ENCODE data around the gene CHAD. TPM values are rescaled to one million over a fixed set of nuclear protein-coding genes. Genes with fewer than 3 reads are reported as not detected.

CHAD gene
- total RNA-seq, 1 experiment from 2014 or later: not detected

GRCh38 chr17:50467114-50467854, 1.4 kb downstream of the CHAD start:
- intact Hi-C loops (cut with micrococcal nuclease): no loop called here
- H3K4me3 Mint-ChIP-seq (ENCODE audit: unreplicated experiment): no peak overlapping the region
- POLR2A ChIA-PET: interaction anchor here (0.6 to 1.3 kb wide), 3 partner anchors 12 to 100 kb away, joined by 3 to 6 read pairs (median 4); no protein-coding TSS in a partner anchor
- H3K27ac Mint-ChIP-seq (ENCODE audit: low read depth, unreplicated experiment): no peak overlapping the region
- peaks cover 12% of the 10 kb centered on the region for H3K36me3 Mint-ChIP-seq (ENCODE audit: insufficient read depth, unreplicated experiment)
- DNase-seq (ENCODE audit: unreplicated experiment): no peak
- BruUV-seq (replicated peaks): no TSS peak
- no peaks in the 10 kb centered on the region for H3K4me1 Mint-ChIP-seq (ENCODE audit: insufficient read depth, unreplicated experiment)
- TF ChIP-seq CTCF (IDR thresholded peaks at IDR 0.05; ENCODE audit: unreplicated experiment): no peak
- no peaks in the 10 kb centered on the region for H3K9me3 Mint-ChIP-seq (ENCODE audit: unreplicated experiment)
- CTCF ChIA-PET: interaction anchor here (0.6 kb wide), 1 partner anchor 211 kb away, joined by 3 read pairs; no protein-coding TSS in a partner anchor
- no peaks in the 10 kb centered on the region for H3K27me3 Mint-ChIP-seq (ENCODE audit: insufficient read depth, unreplicated experiment)

- CTCF ChIA-PET: interaction anchor here (0.5 kb wide), 1 partner anchor 63 kb away, joined by 3 read pairs; no protein-coding TSS in a partner anchor
- POLR2A ChIA-PET: interaction anchor here (1.1 kb wide), 1 partner anchor 35 kb away, joined by 4 read pairs; no protein-coding TSS in a partner anchor
- Mint-ChIP-seq H3K36me3 (ENCODE audit: insufficient read depth, unreplicated experiment) (peaks cover 12% of the 10 kb centered on the region), H3K4me1 (ENCODE audit: insufficient read depth, unreplicated experiment) (no peaks in the 10 kb centered on the region), H3K27me3 (ENCODE audit: insufficient read depth, unreplicated experiment) (no peaks in the 10 kb centered on the region), H3K27ac (ENCODE audit: low read depth, unreplicated experiment) (no peak overlapping the region), H3K4me3 (ENCODE audit: unreplicated experiment) (no peak overlapping the region), H3K9me3 (ENCODE audit: unreplicated experiment) (no peaks in the 10 kb centered on the region)
- no peak for TF ChIP-seq CTCF (IDR thresholded peaks at IDR 0.05; ENCODE audit: unreplicated experiment)
- DNase-seq (ENCODE audit: unreplicated experiment): no peak
- no TSS peak for BruUV-seq (replicated peaks)
- intact Hi-C loops (cut with micrococcal nuclease): no loop called here
Measured at GRCh38 chr17:50466371-50467113, 2.1 kb downstream of the CHAD start.

GRCh38 chr17:50465635-50466034, 3.0 kb downstream of the CHAD start:
- ChIA-PET CTCF (interaction anchor here (0.5 kb wide), 1 partner anchor 63 kb away, joined by 3 read pairs; no protein-coding TSS in a partner anchor), POLR2A (interaction anchor here (1.0 kb wide), 1 partner anchor 13 kb away, joined by 3 read pairs; no protein-coding TSS in a partner anchor)
- Mint-ChIP-seq H3K36me3 (ENCODE audit: insufficient read depth, unreplicated experiment) (peaks cover 12% of the 10 kb centered on the region), H3K27me3 (ENCODE audit: insufficient read depth, unreplicated experiment) (no peaks in the 10 kb centered on the region), H3K9me3 (ENCODE audit: unreplicated experiment) (no peaks in the 10 kb centered on the region), H3K4me3 (ENCODE audit: unreplicated experiment) (no peak overlapping the region), H3K4me1 (ENCODE audit: insufficient read depth, unreplicated experiment) (no peaks in the 10 kb centered on the region), H3K27ac (ENCODE audit: low read depth, unreplicated experiment) (no peak overlapping the region)
- intact Hi-C loops (cut with micrococcal nuclease): no loop called here
- no TSS peak for BruUV-seq (replicated peaks)
- no peak for DNase-seq (ENCODE audit: unreplicated experiment)
- no peak for TF ChIP-seq CTCF (IDR thresholded peaks at IDR 0.05; ENCODE audit: unreplicated experiment)

- no peak for DNase-seq (ENCODE audit: unreplicated experiment)
- CTCF ChIA-PET: interaction anchor here (0.7 kb wide), 1 partner anchor 171 kb away, joined by 3 read pairs; no protein-coding TSS in a partner anchor
- no peaks in the 10 kb centered on the region for H3K27me3 Mint-ChIP-seq (ENCODE audit: insufficient read depth, unreplicated experiment)
- no peak for TF ChIP-seq CTCF (IDR thresholded peaks at IDR 0.05; ENCODE audit: unreplicated experiment)
- no peaks in the 10 kb centered on the region for H3K9me3 Mint-ChIP-seq (ENCODE audit: unreplicated experiment)
- H3K4me3 Mint-ChIP-seq (ENCODE audit: unreplicated experiment): no peak overlapping the region
- H3K36me3 Mint-ChIP-seq (ENCODE audit: insufficient read depth, unreplicated experiment): peaks cover 12% of the 10 kb centered on the region
- BruUV-seq (replicated peaks): no TSS peak
- intact Hi-C loops (cut with micrococcal nuclease): no loop called here
- no peaks in the 10 kb centered on the region for H3K4me1 Mint-ChIP-seq (ENCODE audit: insufficient read depth, unreplicated experiment)
- POLR2A ChIA-PET: interaction anchor here (1.0 kb wide), 1 partner anchor 13 kb away, joined by 3 read pairs; no protein-coding TSS in a partner anchor
- no peak overlapping the region for H3K27ac Mint-ChIP-seq (ENCODE audit: low read depth, unreplicated experiment)
Measured at GRCh38 chr17:50465171-50465570, 3.5 kb downstream of the CHAD start.

Measured in MCF 10A (cell line).